ENCODE measurements around the gene BCLAF1.
A peak's percentile ranks its signal among the peaks of the same experiment; 100 is the strongest.

BCLAF1 gene

GRCh38 chr6:136289579-136290409, at the start of gene BCLAF1:
Gene BCLAF1 (minus strand): TSS chr6:136289846. CDS start chr6:136279866, 9,980 bp downstream.
- peak; percentile 96 to 97 for DNase-seq

- DNase-seq, result no peak
These were observed 48.8 kb upstream of the BCLAF1 start for GRCh38 chr6:136338486-136338885.

- DNase-seq, result no peak
These were observed 48.0 kb upstream of the BCLAF1 start for GRCh38 chr6:136337606-136338005.

GRCh38 chr6:136337121-136337520, 47.5 kb upstream of the BCLAF1 start:
- no peak for DNase-seq

- no peak for DNase-seq
These were observed 46.2 kb upstream of the BCLAF1 start for GRCh38 chr6:136335736-136336363.

GRCh38 chr6:136334853-136335252, 45.2 kb upstream of the BCLAF1 start:
- no peak for DNase-seq

- no peak for DNase-seq
These were observed 44.8 kb upstream of the BCLAF1 start for GRCh38 chr6:136334465-136334846.

- no peak for DNase-seq
These were observed 44.3 kb upstream of the BCLAF1 start for GRCh38 chr6:136333824-136334464.

GRCh38 chr6:136331461-136331860, 41.8 kb upstream of the BCLAF1 start:
- no peak for DNase-seq

- DNase-seq, result no peak
These were observed 41.0 kb upstream of the BCLAF1 start for GRCh38 chr6:136330634-136331033.

GRCh38 chr6:136326038-136326553, 36.5 kb upstream of the BCLAF1 start:
- no peak for DNase-seq

- DNase-seq, result no peak
These were observed 35.2 kb upstream of the BCLAF1 start for GRCh38 chr6:136324686-136325380.

GRCh38 chr6:136323431-136324112, 33.9 kb upstream of the BCLAF1 start:
- no peak for DNase-seq

GRCh38 chr6:136319732-136320131, 30.1 kb upstream of the BCLAF1 start:
- no peak for DNase-seq

- no peak for DNase-seq
These were observed 29.0 kb upstream of the BCLAF1 start for GRCh38 chr6:136318676-136319075.

GRCh38 chr6:136317971-136318370, 28.3 kb upstream of the BCLAF1 start:
- DNase-seq, result no peak

- DNase-seq, result no peak
These were observed 27.5 kb upstream of the BCLAF1 start for GRCh38 chr6:136317021-136317694.

- DNase-seq, result no peak
These were observed 25.9 kb upstream of the BCLAF1 start for GRCh38 chr6:136315594-136315993.

GRCh38 chr6:136312975-136313374, 23.3 kb upstream of the BCLAF1 start:
- no peak for DNase-seq

GRCh38 chr6:136309729-136310311, 20.2 kb upstream of the BCLAF1 start:
- DNase-seq, result no peak

- no peak for DNase-seq
These were observed 19.5 kb upstream of the BCLAF1 start for GRCh38 chr6:136309171-136309570.
